NOMO-1 (cell line): ENCODE data around the gene ZNF254.
"Not testable (repeated sequence)": the region's sequence is repeated elsewhere in the genome, so short reads cannot be mapped to it uniquely, and the experiment has no call there.

ENCODE experiments used
- DNase-seq, 2 experiments: peaks; one replicate each; lab custom pipeline; 2025; ENCODE audit not compliant: unreplicated experiment in 2 of 2; lab: John Stamatoyannopoulos, UW

Gene ZNF254

GRCh38 chr19:24086974-24087595, at the start of gene ZNF254:
Gene ZNF254, plus strand, starts transcription at chr19:24087187. Its CDS starts 121 bp downstream, at chr19:24087308.
- no peak for DNase-seq

DNA sequence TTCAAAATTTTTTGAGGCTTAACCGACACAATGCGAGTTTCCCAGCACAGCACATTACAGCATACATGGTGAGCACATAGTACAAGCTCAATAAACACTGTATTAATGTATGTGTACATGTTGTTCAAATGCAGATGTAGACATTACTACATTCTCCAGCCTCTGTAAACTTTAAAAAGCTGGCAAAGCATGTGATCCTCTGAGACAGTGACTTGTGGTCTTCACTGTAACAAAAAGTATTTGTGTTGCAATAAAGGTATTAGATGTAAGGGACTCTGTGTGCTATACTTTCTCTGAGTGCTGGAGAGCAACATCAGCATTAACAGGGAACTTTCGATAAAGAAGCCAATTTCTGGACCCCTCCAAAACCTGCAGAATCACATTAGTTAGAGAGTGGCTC, 46.4 kb upstream of the ZNF254 start:
- no peak for DNase-seq

GRCh38 chr19:24041326-24041725, 45.7 kb upstream of the ZNF254 start:
- not testable (repeated sequence) for DNase-seq

- no peak for DNase-seq
Measured at GRCh38 chr19:24046550-24046949, 40.4 kb upstream of the ZNF254 start.

DNA sequence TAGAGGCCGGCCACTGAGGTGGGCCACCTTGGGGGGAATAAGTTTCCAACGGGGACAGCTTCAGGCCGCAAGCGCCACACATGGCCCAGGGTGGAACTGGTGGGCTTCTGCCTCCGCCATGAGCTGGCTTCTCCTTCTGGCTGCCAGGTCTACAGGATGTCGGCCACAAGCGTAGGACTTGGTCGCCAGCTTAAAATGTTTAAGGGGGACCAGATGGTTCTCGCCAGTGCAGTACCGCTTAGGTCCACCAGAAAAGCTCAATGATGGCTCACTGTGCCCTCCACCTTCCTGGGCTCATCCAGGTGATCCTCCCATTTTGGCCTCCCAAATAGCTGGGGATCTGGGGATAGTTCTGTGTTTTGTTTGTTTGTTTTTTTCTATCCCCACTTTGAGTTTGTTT, 38.7 kb upstream of the ZNF254 start:
- no peak for DNase-seq

DNA sequence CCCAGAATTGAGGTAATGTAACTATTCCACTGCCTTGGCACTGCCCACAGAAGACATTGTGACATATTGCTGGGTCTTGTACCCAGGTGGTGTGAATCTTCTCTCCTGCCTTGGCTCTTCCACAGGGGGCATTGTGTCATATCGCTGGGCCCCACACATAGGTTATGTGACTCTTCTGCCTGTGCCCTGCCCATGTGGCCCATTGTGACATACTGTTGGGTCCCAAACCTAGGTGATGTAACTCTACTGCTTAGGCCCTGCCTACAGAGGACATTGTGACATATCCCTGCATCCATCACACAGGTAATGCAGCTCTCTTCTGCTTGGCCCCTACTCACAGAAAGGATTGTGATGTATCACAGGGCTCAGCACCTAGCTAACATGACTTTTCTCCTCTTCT, 37.5 kb upstream of the ZNF254 start:
- DNase-seq: no peak

DNA sequence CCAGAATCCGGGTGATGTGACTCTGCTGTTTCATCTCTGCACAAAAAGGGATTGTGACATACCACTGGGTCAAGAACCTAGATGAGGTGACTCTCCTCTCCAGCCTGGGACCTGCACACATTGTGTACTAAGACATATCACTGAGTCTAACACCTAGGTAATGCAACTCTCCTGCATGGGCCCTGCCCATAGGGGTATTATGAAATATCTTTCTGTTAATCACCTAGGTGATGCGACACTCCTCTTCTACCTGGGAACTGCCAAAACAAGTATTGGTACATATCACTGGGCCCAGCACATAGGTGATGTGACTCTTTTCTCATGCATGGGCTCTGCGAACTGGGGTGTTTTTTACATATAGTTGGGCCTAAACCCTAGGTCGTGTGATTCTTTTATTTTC, 35.5 kb upstream of the ZNF254 start:
- no peak for DNase-seq

DNA sequence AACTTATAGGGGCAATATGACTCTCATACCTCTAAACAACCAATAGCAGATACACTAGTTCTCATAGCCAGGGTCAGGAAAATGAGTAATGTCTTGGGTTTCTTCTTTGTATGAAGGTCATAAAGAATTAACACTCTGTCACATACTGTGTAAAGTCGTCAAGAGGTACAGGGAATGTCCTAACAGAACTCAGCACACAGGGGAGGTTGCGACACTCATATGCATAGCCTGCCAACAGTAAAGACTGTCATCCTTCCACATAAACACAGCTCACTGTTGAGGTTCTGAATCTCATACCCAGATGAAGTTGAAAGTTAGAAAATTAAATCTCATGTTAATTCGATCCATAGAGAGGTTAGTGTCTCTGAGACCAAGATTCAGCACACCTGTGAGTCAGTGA, 34.2 kb upstream of the ZNF254 start:
- no peak for DNase-seq

- no peak for DNase-seq
Measured at GRCh38 chr19:24053601-24054000, 33.4 kb upstream of the ZNF254 start.

DNA sequence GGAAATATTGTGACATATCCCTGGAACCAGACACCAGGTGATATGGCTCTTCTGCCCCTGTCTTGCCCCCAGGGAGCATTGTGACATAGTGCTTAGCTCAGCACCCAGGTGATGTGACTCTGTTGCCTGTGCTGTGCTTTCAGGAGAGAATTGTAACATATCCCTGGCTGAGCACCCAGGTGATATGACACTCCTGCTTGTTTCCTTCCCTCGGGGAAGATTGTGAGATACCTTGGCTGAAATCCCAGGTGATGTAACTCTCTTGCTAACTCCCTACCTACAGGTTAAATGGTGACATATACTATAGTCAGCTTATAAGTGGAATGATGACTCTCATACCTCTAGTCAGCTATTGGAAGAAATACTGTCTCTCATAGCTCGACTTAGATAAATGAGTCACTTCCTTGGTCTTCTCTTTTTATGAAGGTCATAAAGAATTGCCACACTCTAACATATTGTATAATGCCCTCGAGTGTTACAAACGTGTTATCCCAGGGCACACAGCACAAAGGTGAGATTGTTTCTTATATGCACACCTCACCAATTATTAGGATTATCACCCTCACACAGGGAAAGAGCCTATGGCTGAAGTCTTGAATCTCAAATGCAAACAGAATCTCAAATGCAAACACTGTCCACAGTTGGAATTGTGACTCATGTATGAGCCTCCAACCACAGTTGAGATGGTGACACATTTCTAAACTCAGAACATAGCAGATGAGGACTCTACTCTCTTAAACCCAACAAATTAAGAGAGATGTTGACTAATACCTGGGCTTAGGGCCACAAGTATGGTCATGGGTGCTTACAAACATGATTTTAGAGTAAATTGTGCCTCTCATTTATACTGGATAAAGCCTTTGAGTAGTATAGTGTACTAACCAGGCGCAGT, 32.7 kb upstream of the ZNF254 start:
- DNase-seq: no peak

GRCh38 chr19:24055548-24055947, 31.4 kb upstream of the ZNF254 start:
- DNase-seq: no peak

- no peak for DNase-seq
Measured at GRCh38 chr19:24057144-24057543, 29.8 kb upstream of the ZNF254 start.

- DNase-seq: no peak
Measured at GRCh38 chr19:24059563-24060295, 27.3 kb upstream of the ZNF254 start.

- no peak for DNase-seq
Measured at GRCh38 chr19:24060687-24061356, 26.2 kb upstream of the ZNF254 start.

- DNase-seq: no peak
Measured at GRCh38 chr19:24062190-24062589, 24.8 kb upstream of the ZNF254 start.

DNA sequence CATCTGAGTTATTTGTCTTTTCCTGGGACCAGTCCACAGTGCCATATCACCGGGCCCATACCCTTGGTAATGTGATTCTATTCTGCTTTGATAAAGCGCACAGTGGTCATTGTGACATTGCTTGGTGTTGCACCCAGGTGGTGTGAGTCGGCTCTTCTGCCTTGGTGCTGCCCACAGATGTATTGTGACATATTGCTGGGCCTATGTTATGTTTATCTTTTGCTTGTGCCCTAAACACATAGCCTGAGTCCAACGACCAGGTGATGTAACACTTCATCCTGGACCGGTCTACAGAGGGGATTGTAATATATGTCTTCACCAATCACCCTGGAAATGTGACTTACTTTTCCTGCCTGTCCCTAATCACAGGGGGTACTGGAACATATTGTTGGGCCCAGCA, 23.7 kb upstream of the ZNF254 start:
- no peak for DNase-seq

DNA sequence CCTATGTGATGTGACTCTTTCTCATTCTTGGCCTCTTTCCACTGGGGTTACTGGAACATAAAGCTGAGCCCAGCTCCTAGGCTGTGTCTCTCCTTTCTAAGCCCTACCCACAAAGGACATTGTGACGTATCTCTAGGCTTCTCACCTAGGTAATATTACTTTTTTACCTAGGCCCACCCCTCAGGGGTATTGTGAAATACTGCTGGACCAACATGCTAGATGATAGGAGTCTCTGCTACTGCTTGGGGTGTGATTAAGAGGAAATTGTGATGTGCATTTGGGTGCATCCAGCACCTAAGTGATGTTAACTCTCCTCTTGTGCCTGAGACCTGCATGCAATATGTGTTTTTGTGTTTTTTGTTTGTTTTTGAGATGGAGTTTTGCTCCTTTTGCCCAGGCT, 22.8 kb upstream of the ZNF254 start:
- no peak for DNase-seq

DNA sequence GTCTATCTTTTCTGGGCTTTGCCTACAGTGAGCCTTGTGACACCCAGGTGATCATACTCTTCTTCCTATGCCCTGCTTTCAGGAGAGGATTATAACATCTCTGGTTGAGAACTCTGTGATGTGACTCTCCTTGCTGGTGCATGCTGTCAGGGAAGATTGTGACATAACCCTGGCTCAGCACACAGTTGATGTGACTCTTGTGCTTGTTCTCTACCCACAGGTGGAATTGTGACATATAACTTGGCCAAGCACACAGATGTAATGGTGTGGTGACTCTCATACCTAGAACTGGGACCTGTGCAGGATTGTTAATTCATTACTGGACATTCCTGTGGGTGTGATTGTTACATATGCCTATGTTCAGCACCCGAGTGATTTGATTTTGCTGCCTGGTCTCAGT, 21.7 kb upstream of the ZNF254 start:
- DNase-seq: no peak

DNA sequence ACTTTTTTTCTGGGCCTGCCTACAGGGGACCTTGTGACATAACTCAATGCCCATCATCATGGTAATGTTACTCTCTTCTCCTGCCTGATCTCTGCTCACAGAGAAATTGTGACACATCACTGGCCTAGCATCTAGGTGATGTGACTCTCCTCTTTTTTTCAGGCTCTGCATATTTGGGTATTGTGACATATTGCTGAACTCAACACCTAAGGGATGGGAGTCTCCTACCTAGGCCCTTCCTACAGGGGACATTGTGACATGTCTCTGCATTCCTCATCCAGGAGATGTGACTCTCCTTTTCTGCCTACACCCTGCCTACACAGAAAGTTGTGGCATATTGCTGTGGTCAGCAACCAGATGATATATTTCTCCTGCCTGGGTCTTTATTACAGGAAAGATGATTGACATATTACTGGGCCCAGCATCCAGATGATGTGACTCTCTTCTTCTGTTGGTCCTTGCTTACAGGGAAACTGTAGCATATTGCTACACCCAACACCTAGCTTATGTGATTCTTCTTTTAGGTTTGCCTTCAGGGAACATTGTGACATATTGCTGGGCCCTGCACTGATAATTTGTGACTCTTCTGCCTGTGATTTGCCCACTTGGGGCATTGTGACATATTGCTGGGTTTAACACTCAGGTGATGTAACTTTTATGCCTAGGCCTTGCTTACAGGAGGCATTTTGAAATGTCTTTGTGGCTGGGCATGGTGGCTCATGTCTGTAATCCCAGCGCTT, 21.0 kb upstream of the ZNF254 start:
- no peak for DNase-seq

GRCh38 chr19:24069905-24070657, 16.9 kb upstream of the ZNF254 start:
- no peak for DNase-seq
